Ascending aorta (tissue), 2 donors: ENCODE measurements around the gene GPC5. TPM values are rescaled to one million over a fixed set of nuclear protein-coding genes. Genes with fewer than 3 reads are reported as not detected.
A peak's percentile ranks its signal among the peaks of the same experiment; 100 is the strongest.

Source experiments
- DNase-seq, 2 donors: peaks; one replicate each; pipeline ENCODE4 v3.0.0-alpha.2; 2019; ENCODE audit warnings: low spot score in 2 of 2
- H3K27ac ChIP-seq, 2 donors: fragments of 200-600 bp; sonication (generic); one replicate each; pipeline ENCODE4 v1.5.1; 2016 to 2017; ENCODE audit warnings: mild to moderate bottlenecking in 1 of 2
- H3K27me3 ChIP-seq: fragments of 200-600 bp; sonication (generic); one replicate; pipeline ENCODE4 v1.5.1; 2017
- H3K36me3 ChIP-seq, 2 donors: fragments of 200-600 bp; sonication (generic); one replicate each; pipeline ENCODE4 v1.5.1; 2016
- H3K4me1 ChIP-seq, 2 donors: fragments of 200-600 bp; sonication (generic); one replicate each; pipeline ENCODE4 v1.5.1; 2016 to 2017; ENCODE audit warnings: mild to moderate bottlenecking in 1 of 2
- H3K4me3 ChIP-seq, 2 donors: fragments of 200-600 bp; sonication (generic); one replicate each; pipeline ENCODE4 v1.5.1; 2016 to 2017; ENCODE audit warnings: mild to moderate bottlenecking in 1 of 2
- H3K9me3 ChIP-seq, 2 donors: fragments of 200-600 bp; sonication (generic); one replicate each; pipeline ENCODE4 v1.5.1; 2016
- CTCF ChIP-seq, 3 experiments: fragments of 200-600 bp in 2 of 3; fragments of 450-650 bp in 1 of 3; sonication (generic) in 2 of 3; IDR thresholded peaks; one replicate each; pipeline ENCODE4 v1.5.1; 2016 to 2019; ENCODE audit warnings: antibody characterized with exemption in 3 of 3, mild to moderate bottlenecking in 1 of 3, moderate library complexity in 1 of 3
- intact Hi-C: fragments of 100-400 bp; cut with DNase I; formaldehyde crosslinking; loops from one replicate; pipeline ENCODE4 v1.15.1; 2023
- total RNA-seq: library from RNA; depleted of rRNA; stranded (reverse); fragments of >200 nt; gene quantifications from one replicate; pipeline ENCODE4 v1.1.0, GENCODE V29; 2016

Gene GPC5
- total RNA-seq, 1 donor from 2014 or later = not detected

- no peak for DNase-seq
- H3K4me1 ChIP-seq = no peaks in the 10 kb centered on the region
- H3K27me3 ChIP-seq = no peaks in the 10 kb centered on the region
- TF ChIP-seq CTCF (IDR thresholded peaks at IDR 0.05) = no peak
- H3K9me3 ChIP-seq = no peaks in the 10 kb centered on the region
- no peaks in the 10 kb centered on the region for H3K36me3 ChIP-seq
- intact Hi-C loops = no loop called here
- no peak overlapping the region for H3K4me3 ChIP-seq
- no peak overlapping the region for H3K27ac ChIP-seq
These were observed 1383.7 kb downstream of the GPC5 start for GRCh38 chr13:92781965-92782690.

GRCh38 chr13:92802776-92803175, 1404.4 kb downstream of the GPC5 start:
- Histone ChIP-seq H3K36me3 (no peaks in the 10 kb centered on the region), H3K27me3 (no peaks in the 10 kb centered on the region), H3K4me1 (peaks cover 3 to 20% of the 10 kb centered on the region in 2 donors), H3K4me3 (no peak overlapping the region), H3K9me3 (no peaks in the 10 kb centered on the region), H3K27ac (no peak overlapping the region)
- intact Hi-C loops = loop anchor here (5.0 kb wide), 1 partner anchor 35 kb away; no protein-coding TSS in a partner anchor
- no peak for DNase-seq
- no peak for TF ChIP-seq CTCF (IDR thresholded peaks at IDR 0.05)

- no peaks in the 10 kb centered on the region for H3K27me3 ChIP-seq
- TF ChIP-seq CTCF (IDR thresholded peaks at IDR 0.05) = no peak
- no peak overlapping the region for H3K4me3 ChIP-seq
- no peaks in the 10 kb centered on the region for H3K36me3 ChIP-seq
- DNase-seq = no peak
- H3K9me3 ChIP-seq = no peaks in the 10 kb centered on the region
- H3K27ac ChIP-seq = no peak overlapping the region
- peaks cover 3 to 20% of the 10 kb centered on the region in 2 donors for H3K4me1 ChIP-seq
- intact Hi-C loops = loop anchor here (5.0 kb wide), 1 partner anchor 33 kb away; no protein-coding TSS in a partner anchor
These were observed 1405.9 kb downstream of the GPC5 start for GRCh38 chr13:92804346-92804745.

- intact Hi-C loops = loop anchor here (5.0 kb wide), 1 partner anchor 32 kb away; no protein-coding TSS in a partner anchor
- H3K36me3 ChIP-seq = no peaks in the 10 kb centered on the region
- peaks cover 3 to 20% of the 10 kb centered on the region in 2 donors for H3K4me1 ChIP-seq
- no peak overlapping the region for H3K27ac ChIP-seq
- H3K9me3 ChIP-seq = no peaks in the 10 kb centered on the region
- no peak overlapping the region for H3K4me3 ChIP-seq
- DNase-seq = no peak
- no peak for TF ChIP-seq CTCF (IDR thresholded peaks at IDR 0.05)
- H3K27me3 ChIP-seq = no peaks in the 10 kb centered on the region
These were observed 1406.5 kb downstream of the GPC5 start for GRCh38 chr13:92804926-92805325.

GRCh38 chr13:92805766-92806165, 1407.3 kb downstream of the GPC5 start:
- no peak for TF ChIP-seq CTCF (IDR thresholded peaks at IDR 0.05)
- peak overlapping the region; percentile 28 to 53 for H3K27ac ChIP-seq

More at GRCh38 chr13:92805766-92806165, 1407.3 kb downstream of the GPC5 start:
- H3K9me3 ChIP-seq = no peaks in the 10 kb centered on the region
- DNase-seq = no peak
- intact Hi-C loops = no loop called here
- no peaks in the 10 kb centered on the region for H3K36me3 ChIP-seq
- peaks cover 3 to 20% of the 10 kb centered on the region in 2 donors for H3K4me1 ChIP-seq
- peak overlapping the region; percentile 41 to 48 for H3K4me3 ChIP-seq
- H3K27me3 ChIP-seq = no peaks in the 10 kb centered on the region
